H1 (cell line): Measurements from ENCODE around the gene IKZF1. TPM values are rescaled to one million over a fixed set of nuclear protein-coding genes. Genes with fewer than 3 reads are reported as not detected.

Experiments used
- CHD7 ChIP-seq: fragments of 300-600 bp; sonication (generic); IDR thresholded peaks from 2 replicates; pipeline ENCODE4 v1.7.1; 2012; ENCODE audit warnings: low read length, moderate library complexity, mild to moderate bottlenecking, inconsistent platforms; ENCODE audit not compliant: insufficient replicate concordance
- GTF2F1 ChIP-seq: IDR thresholded peaks from 2 replicates; pipeline ENCODE4 v1.6.1; 2012; ENCODE audit warnings: low read depth, low read length, improper control_type of control experiment, borderline replicate concordance
- RFX5 ChIP-seq: IDR thresholded peaks from 2 replicates; pipeline ENCODE4 v1.6.1; 2011; ENCODE audit warnings: low read depth, low read length, improper control_type of control experiment, borderline replicate concordance
- SIN3A ChIP-seq, 2 experiments: IDR thresholded peaks in 1 of 2; conservative IDR thresholded peaks in 1 of 2; 2 replicates each; pipeline ENCODE4 v1.6.1; 2011 to 2012; ENCODE audit warnings: low read length in 2 of 2, improper control_type of control experiment in 1 of 2, low read depth in 1 of 2, mild to moderate bottlenecking in 1 of 2
- SP4 ChIP-seq: IDR thresholded peaks from 2 replicates; pipeline ENCODE4 v1.6.1; 2012; ENCODE audit warnings: low read length, inconsistent platforms
- SUZ12 ChIP-seq: fragments of 200-600 bp; sonication (generic); IDR thresholded peaks from 2 replicates; pipeline ENCODE4 v1.6.1; 2012; ENCODE audit warnings: mild to moderate bottlenecking, inconsistent platforms, low read length, moderate library complexity, mixed read lengths
- TAF1 ChIP-seq: IDR thresholded peaks from 2 replicates; pipeline ENCODE4 v1.6.1; 2011; ENCODE audit warnings: mild to moderate bottlenecking, low read depth, low read length
- polyA plus RNA-seq, 7 experiments: library from polyadenylated mRNA; depleted of rRNA in 3 of 7; stranded (reverse) in 5 of 7; unstranded in 2 of 7; fragments of >200 nt in 5 of 7; fragments of 200-250 nt in 2 of 7; gene quantifications; 1 replicate in 5 of 7; 2 replicates in 1 of 7; 4 replicates in 1 of 7; pipeline versions ENCODE4 v1.2.1 to v1.2.3, GENCODE V29; 2011 to 2013; ENCODE audit warnings: missing spikeins in 2 of 7, mixed read lengths in 2 of 7
- total RNA-seq: library from RNA; stranded (reverse); fragmentation: NEBNext Ultra II Directional; extraction: Animal tissue kit (Norgen Biotek cat#: 25700); gene quantifications from 2 replicates; pipeline ENCODE4 v1.2.1, GENCODE V29; 2021

IKZF1 gene
- total and polyA plus RNA-seq, 2 of the 8 experiments (the other 6 are each of a cell fraction or from before 2014, with no cell fraction given) = 0.74 to 1.5 TPM

- no peak for TF ChIP-seq CHD7
- TF ChIP-seq SP4 = no peak
- TF ChIP-seq TAF1 = no peak
- no peak for TF ChIP-seq SIN3A (conservative IDR thresholded peaks at IDR 0.05 in 1 of 2, IDR thresholded peaks at IDR 0.05 in 1 of 2; ENCODE audit: low read depth in 1 of 2, low read length in 2 of 2)
- TF ChIP-seq RFX5 = no peak
- TF ChIP-seq GTF2F1 = no peak
- TF ChIP-seq SUZ12 = no peak
Observed at GRCh38 chr7:50389961-50390360, 85.4 kb downstream of the IKZF1 start (continued).
